D341Med (cell line): ENCODE results near the gene AKR7A2.
"Not testable (repeated sequence)": the region's sequence is repeated elsewhere in the genome, so short reads cannot be mapped to it uniquely, and the experiment has no call there.

Experiments used
- DNase-seq: peaks from one replicate; pipeline ENCODE4 v3.0.0; 2012; ENCODE audit warnings: low spot score

AKR7A2 gene

DNA sequence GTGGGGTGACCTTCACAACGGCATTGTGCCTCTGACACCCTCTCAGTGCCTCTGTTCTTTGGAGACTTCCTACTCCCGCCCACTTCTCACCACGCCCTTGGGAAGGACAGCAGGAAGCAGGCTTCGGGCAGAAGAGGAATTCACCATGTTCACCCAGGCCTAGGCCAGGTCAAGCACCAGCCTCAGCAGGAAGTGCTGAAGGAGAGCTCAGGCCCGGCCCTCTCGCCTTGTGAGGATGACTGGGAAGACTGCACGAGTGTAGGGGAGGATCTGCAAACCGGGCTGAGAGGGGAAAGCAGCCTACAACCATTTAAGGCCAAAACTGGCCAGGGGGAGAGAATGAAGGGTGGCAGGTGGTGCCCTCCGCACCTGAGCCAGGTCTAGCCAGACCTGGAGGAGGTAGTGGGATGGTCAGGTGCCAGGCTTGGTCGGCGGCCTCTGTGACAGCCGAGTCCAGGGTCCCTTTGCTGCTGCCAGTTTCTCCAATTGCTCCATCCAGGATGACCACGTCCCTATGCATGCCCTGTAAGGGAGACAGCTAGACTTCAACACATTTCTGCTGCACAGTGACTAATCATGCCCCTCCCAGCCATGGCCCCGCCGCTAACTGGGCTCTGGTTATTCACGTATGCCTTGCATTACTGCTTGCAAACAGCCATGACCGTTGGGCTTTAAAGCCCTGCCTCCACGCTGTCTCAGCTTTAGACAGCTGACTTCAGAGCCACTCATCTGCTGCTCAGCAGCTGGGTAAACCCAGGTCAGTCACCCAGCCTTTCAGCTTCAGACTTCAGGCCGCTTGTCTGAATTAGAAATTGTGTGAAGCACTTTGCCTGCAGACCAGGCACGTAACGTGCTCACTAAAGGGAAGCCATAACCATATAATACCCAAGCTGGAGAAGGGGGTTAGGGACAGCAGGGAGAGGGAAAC, 51.5 kb downstream of the AKR7A2 start:
- no peak for DNase-seq

DNA sequence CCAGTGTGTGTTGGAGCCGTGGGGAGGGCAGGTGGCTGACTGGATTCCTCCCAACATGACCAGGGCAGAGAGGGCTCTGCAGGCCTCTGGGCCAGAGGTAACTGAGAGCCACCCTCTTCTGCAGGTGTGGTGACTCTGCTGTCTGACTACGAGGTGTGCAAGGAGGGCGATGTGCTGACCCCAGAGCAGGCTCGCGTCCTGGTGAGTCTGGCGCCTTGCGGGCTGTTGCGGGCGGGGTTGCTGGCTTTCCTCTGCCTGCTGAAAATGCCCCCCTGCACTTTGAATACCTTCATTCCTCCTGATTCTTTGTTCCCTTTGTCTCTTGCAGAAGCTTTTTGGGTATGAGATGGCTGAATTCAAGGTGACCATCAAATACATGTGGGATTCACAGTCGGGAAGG, 53.6 kb downstream of the AKR7A2 start:
- DNase-seq: no peak

DNA sequence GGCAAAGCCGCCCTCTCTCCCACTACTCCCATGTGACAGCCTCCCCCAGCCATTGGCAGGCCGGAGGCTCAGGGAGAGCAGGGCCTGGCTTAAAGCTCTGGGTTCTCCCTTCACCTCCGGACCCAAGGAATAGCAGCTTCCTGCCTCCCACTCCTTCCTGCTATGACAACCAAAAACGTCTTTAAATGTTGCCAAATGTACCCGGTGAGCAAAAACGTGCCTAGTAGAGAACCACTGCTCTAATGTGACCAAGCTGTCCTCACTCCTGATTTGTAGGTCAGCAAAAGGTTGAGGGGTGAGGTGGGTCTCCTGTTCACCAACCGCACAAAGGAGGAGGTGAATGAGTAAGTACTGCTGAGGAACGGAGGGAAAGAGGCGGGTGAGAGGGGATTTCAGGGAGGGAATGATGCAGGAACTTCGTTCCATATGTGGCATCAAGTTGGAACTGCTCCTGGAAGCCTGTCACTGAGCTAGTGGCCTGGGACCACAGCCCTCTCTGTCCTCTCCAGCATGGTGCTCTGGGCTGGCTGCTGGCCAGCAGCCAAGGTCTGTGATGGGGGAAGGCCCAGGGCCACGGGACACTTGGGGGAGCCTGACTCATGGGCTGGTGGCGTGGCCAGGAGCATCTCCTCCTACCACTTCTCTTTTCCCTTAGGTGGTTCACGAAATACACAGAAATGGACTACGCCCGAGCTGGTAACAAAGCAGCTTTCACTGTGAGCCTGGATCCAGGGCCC, 54.6 kb downstream of the AKR7A2 start:
- DNase-seq: no peak

DNA sequence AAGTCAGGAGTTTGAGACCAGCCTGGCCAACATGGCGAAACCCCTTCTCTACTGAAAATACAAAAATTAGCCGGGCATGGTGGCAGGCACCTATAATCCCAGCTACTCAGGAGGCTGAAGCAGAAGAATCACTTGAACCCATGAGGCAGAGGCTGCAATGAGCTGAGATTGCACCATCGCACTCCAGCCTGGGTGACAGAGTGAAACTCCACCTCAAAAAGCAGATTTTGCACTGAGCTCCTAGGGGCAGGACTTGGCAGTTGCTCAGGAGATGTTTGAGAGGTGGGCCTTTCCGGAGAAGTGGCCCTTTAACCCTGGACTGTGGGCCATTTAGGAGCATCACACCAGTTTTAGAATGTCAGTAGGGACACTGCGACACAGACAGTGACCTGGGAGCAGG, 55.6 kb downstream of the AKR7A2 start:
- DNase-seq: not testable (repeated sequence)

DNA sequence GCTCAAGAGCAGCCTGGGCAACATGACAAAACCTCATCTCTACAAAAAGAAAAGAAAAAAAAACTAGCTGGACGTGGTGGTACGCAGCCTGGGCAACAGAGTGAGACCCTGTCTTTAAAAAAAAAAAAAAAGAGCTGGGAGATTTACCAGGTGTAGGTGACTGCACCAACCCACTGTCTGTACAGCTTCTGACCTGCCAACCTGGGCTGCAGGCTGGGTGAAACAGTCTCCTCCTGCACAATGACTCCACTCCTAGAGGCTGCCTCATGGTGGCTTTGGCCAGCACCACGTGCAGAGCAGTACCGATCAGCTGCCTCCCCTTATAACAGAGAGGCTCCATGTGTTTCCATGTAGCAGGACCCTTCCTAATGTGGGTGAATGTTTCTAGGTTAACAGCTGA, 56.7 kb downstream of the AKR7A2 start:
- DNase-seq: no peak

DNA sequence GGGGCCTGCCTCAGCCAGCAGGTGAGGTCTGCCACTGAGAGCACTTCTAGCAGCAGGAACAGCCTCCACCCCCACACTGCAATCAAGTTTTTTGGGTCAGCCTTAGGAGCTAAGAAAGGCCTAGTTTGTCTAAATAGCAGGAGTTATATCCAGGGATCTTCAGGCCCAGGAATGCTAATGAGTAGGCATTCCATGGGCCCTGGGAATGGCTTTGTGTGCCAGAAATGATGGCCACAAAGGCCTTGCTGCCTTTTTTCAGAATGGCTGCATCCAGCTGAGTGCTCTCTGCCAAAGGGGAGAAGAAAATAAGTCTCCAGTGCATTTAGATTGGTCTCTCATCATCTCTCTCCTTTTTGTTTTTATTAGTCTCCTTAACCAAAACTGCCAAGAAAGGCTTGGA, 57.5 kb downstream of the AKR7A2 start:
- DNase-seq: no peak
